HL-60 (cell line): ENCODE results near the gene GPD2.

ENCODE experiments used
- DNase-seq, 2 experiments: peaks; one replicate each; pipeline ENCODE4 v3.0.0-alpha.2; 2010 to 2020; ENCODE audit warnings: low read depth in 1 of 2, low spot score in 1 of 2
- H3K27ac ChIP-seq: fragments of 250-450 bp; sonication (Bioruptor Pico); replicated peaks from 2 replicates; pipeline ENCODE4 v1.5.1; 2020; ENCODE audit warnings: mild to moderate bottlenecking, moderate library complexity
- H3K27me3 ChIP-seq: fragments of 250-450 bp; sonication (Bioruptor Pico); 2 replicates; pipeline ENCODE4 v1.5.1; 2021; ENCODE audit warnings: mild to moderate bottlenecking, moderate library complexity; ENCODE audit not compliant: insufficient read depth, poor library complexity, severe bottlenecking
- H3K4me3 ChIP-seq: replicated peaks from 2 replicates; pipeline ENCODE4 v1.5.1; 2011; ENCODE audit warnings: mild to moderate bottlenecking, control low read depth, low read length; ENCODE audit not compliant: insufficient read depth
- CTCF ChIP-seq: IDR thresholded peaks from one replicate; pipeline ENCODE4 v1.5.1; 2011; ENCODE audit warnings: low read length, control low read depth, inconsistent platforms; ENCODE audit not compliant: insufficient read depth
- GABPA ChIP-seq: IDR thresholded peaks from 2 replicates; pipeline ENCODE4 v1.6.1; 2012; ENCODE audit warnings: low read depth
- POLR2AphosphoS5 ChIP-seq: IDR thresholded peaks from 2 replicates; pipeline ENCODE4 v1.6.1; 2012; ENCODE audit warnings: low read depth
- REST ChIP-seq: IDR thresholded peaks from 2 replicates; pipeline ENCODE4 v1.6.1; 2012; ENCODE audit warnings: low read depth; ENCODE audit not compliant: insufficient replicate concordance
- SPI1 ChIP-seq: IDR thresholded peaks from 2 replicates; pipeline ENCODE4 v1.6.1; 2012; ENCODE audit warnings: low read depth, mild to moderate bottlenecking, borderline replicate concordance

The GPD2 gene

GRCh38 chr2:156466739-156467405, 30.7 kb downstream of the GPD2 start:
- no peak for TF ChIP-seq CTCF
- TF ChIP-seq REST, result no peak
- no peak for TF ChIP-seq SPI1
- TF ChIP-seq POLR2AphosphoS5, result no peak
- no peak for TF ChIP-seq GABPA
- Histone ChIP-seq H3K4me3 (no peak overlapping the region), H3K27me3 (no peaks in the 10 kb centered on the region), H3K27ac (peak overlapping the region; percentile 86)
- no peak for DNase-seq

- peak in 1 of 2 experiments; percentile 51 for DNase-seq
- Histone ChIP-seq H3K4me3 (peak overlapping the region; percentile 17; the same call in 1 of the 2 replicates), H3K27me3 (no peaks in the 10 kb centered on the region), H3K27ac (peak overlapping the region; percentile 81)
- TF ChIP-seq SPI1 (peak; percentile 4; the same call in 1 of the 2 replicates), CTCF (no peak)
These were observed 34.9 kb downstream of the GPD2 start for GRCh38 chr2:156470975-156471583.

- Histone ChIP-seq H3K4me3 (no peak overlapping the region), H3K27me3 (no peaks in the 10 kb centered on the region), H3K27ac (peak overlapping the region; percentile 81)
- DNase-seq, result no peak
- TF ChIP-seq POLR2AphosphoS5, result no peak
- no peak for TF ChIP-seq GABPA
- no peak for TF ChIP-seq REST
- no peak for TF ChIP-seq SPI1
- TF ChIP-seq CTCF, result no peak
These were observed 35.6 kb downstream of the GPD2 start for GRCh38 chr2:156471762-156472161.
